ENCODE measurements around the gene DNPH1. TPM values are rescaled to one million over a fixed set of nuclear protein-coding genes. Genes with fewer than 3 reads are reported as not detected.

The DNPH1 gene
- total and polyA plus RNA-seq, 2 of the 8 experiments (the other 6 are each of a cell fraction or from before 2014, with no cell fraction given): 33.9 to 134 TPM

- TF ChIP-seq, protein P1, sequence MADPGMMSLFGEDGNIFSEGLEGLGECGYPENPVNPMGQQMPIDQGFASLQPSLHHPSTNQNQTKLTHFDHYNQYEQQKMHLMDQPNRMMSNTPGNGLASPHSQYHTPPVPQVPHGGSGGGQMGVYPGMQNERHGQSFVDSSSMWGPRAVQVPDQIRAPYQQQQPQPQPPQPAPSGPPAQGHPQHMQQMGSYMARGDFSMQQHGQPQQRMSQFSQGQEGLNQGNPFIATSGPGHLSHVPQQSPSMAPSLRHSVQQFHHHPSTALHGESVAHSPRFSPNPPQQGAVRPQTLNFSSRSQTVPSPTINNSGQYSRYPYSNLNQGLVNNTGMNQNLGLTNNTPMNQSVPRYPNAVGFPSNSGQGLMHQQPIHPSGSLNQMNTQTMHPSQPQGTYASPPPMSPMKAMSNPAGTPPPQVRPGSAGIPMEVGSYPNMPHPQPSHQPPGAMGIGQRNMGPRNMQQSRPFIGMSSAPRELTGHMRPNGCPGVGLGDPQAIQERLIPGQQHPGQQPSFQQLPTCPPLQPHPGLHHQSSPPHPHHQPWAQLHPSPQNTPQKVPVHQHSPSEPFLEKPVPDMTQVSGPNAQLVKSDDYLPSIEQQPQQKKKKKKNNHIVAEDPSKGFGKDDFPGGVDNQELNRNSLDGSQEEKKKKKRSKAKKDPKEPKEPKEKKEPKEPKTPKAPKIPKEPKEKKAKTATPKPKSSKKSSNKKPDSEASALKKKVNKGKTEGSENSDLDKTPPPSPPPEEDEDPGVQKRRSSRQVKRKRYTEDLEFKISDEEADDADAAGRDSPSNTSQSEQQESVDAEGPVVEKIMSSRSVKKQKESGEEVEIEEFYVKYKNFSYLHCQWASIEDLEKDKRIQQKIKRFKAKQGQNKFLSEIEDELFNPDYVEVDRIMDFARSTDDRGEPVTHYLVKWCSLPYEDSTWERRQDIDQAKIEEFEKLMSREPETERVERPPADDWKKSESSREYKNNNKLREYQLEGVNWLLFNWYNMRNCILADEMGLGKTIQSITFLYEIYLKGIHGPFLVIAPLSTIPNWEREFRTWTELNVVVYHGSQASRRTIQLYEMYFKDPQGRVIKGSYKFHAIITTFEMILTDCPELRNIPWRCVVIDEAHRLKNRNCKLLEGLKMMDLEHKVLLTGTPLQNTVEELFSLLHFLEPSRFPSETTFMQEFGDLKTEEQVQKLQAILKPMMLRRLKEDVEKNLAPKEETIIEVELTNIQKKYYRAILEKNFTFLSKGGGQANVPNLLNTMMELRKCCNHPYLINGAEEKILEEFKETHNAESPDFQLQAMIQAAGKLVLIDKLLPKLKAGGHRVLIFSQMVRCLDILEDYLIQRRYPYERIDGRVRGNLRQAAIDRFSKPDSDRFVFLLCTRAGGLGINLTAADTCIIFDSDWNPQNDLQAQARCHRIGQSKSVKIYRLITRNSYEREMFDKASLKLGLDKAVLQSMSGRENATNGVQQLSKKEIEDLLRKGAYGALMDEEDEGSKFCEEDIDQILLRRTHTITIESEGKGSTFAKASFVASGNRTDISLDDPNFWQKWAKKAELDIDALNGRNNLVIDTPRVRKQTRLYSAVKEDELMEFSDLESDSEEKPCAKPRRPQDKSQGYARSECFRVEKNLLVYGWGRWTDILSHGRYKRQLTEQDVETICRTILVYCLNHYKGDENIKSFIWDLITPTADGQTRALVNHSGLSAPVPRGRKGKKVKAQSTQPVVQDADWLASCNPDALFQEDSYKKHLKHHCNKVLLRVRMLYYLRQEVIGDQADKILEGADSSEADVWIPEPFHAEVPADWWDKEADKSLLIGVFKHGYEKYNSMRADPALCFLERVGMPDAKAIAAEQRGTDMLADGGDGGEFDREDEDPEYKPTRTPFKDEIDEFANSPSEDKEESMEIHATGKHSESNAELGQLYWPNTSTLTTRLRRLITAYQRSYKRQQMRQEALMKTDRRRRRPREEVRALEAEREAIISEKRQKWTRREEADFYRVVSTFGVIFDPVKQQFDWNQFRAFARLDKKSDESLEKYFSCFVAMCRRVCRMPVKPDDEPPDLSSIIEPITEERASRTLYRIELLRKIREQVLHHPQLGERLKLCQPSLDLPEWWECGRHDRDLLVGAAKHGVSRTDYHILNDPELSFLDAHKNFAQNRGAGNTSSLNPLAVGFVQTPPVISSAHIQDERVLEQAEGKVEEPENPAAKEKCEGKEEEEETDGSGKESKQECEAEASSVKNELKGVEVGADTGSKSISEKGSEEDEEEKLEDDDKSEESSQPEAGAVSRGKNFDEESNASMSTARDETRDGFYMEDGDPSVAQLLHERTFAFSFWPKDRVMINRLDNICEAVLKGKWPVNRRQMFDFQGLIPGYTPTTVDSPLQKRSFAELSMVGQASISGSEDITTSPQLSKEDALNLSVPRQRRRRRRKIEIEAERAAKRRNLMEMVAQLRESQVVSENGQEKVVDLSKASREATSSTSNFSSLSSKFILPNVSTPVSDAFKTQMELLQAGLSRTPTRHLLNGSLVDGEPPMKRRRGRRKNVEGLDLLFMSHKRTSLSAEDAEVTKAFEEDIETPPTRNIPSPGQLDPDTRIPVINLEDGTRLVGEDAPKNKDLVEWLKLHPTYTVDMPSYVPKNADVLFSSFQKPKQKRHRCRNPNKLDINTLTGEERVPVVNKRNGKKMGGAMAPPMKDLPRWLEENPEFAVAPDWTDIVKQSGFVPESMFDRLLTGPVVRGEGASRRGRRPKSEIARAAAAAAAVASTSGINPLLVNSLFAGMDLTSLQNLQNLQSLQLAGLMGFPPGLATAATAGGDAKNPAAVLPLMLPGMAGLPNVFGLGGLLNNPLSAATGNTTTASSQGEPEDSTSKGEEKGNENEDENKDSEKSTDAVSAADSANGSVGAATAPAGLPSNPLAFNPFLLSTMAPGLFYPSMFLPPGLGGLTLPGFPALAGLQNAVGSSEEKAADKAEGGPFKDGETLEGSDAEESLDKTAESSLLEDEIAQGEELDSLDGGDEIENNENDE (IDR thresholded peaks at IDR 0.05; ENCODE audit: insufficient replicate concordance, low read length): no peak
- no peak for TF ChIP-seq RXRA (IDR thresholded peaks at IDR 0.05; ENCODE audit: insufficient read depth, low read depth, low read length)
- no peak for TF ChIP-seq SAP30 (IDR thresholded peaks at IDR 0.05; ENCODE audit: insufficient read depth, insufficient replicate concordance, low read length)
- TF ChIP-seq SP1 (IDR thresholded peaks at IDR 0.05; ENCODE audit: low read depth, low read length): no peak
- TF ChIP-seq KDM4A (IDR thresholded peaks at IDR 0.05; ENCODE audit: low read depth, low read length, severe bottlenecking): no peak
- TF ChIP-seq EP300 (IDR thresholded peaks at IDR 0.05; ENCODE audit: borderline replicate concordance in 1 of 2, low read depth in 2 of 2, low read length in 2 of 2): no peak
- no peak for TF ChIP-seq EGR1 (IDR thresholded peaks at IDR 0.05; ENCODE audit: borderline replicate concordance, low read depth, low read length)
- no peak for TF ChIP-seq CEBPB (IDR thresholded peaks at IDR 0.05; ENCODE audit: low read depth, low read length)
- no peak for TF ChIP-seq SIX5 (IDR thresholded peaks at IDR 0.05; ENCODE audit: low read depth, low read length)
- TF ChIP-seq TCF12 (IDR thresholded peaks at IDR 0.05; ENCODE audit: low read depth, low read length): no peak
- TF ChIP-seq JUN (IDR thresholded peaks at IDR 0.05; ENCODE audit: low read depth, low read length): no peak
- TF ChIP-seq BRCA1 (IDR thresholded peaks at IDR 0.05; ENCODE audit: low read depth, low read length): no peak
Observed at GRCh38 chr6:43273707-43274106, 44.4 kb upstream of the DNPH1 start (continued).
